ENCODE data around the gene FOSL2.

The FOSL2 gene

DNA sequence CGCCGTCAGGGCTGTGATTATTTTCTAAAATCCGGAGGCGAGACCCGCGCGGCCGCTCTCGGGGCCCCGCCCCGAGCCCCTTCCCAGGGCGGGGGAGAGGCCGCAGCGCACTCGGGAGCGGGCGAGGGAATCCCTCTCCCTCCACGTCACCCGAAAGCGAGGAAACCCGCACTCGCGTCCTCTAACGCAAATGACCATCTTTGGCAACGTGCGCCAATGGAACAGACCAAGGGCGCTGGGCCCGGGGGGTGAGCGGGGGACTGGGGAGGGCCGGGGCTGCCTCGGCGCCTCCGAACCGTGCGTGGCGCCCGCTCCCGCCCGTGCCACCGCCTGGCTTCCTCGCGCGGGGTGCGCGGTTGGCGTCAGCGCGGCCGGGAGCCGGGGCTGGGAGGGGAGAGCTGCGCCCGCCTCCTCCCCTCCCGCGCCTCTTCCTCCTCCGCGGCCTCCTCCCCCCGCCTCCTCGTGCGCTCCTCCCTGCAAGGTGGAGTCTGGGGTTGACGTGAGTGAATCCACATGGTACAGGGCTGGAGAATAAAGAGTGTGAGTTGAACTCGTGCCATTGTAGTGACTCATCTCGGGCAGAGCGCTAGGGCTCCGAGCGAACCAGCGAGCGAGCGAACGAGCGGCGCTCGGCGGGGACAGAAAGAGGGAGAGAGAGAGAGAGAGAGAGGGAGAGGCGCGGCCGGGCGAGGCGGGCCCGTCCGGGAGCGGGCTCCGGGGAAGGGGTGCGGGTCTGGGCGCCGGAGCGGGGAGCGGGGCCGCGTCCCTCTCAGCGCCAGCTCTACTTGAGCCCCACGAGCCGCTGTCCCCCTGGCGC is at the start of gene FOSL2:
Gene FOSL2 (plus strand): TSS at position 562 of the 817 bp plus-strand sequence. CDS start 863 bp downstream, outside the sequence.
- H3K27ac ChIP-seq, result peak within 1 kb of the TSS; percentile 88
- TF ChIP-seq ZFX (IDR thresholded peaks at IDR 0.05), result no peak
- TF ChIP-seq, protein P1, sequence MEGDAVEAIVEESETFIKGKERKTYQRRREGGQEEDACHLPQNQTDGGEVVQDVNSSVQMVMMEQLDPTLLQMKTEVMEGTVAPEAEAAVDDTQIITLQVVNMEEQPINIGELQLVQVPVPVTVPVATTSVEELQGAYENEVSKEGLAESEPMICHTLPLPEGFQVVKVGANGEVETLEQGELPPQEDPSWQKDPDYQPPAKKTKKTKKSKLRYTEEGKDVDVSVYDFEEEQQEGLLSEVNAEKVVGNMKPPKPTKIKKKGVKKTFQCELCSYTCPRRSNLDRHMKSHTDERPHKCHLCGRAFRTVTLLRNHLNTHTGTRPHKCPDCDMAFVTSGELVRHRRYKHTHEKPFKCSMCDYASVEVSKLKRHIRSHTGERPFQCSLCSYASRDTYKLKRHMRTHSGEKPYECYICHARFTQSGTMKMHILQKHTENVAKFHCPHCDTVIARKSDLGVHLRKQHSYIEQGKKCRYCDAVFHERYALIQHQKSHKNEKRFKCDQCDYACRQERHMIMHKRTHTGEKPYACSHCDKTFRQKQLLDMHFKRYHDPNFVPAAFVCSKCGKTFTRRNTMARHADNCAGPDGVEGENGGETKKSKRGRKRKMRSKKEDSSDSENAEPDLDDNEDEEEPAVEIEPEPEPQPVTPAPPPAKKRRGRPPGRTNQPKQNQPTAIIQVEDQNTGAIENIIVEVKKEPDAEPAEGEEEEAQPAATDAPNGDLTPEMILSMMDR (conservative IDR thresholded peaks at IDR 0.05), result peak; percentile 48

- no peak for TF ChIP-seq ZFX (IDR thresholded peaks at IDR 0.05)
- TF ChIP-seq, protein P1 (conservative IDR thresholded peaks at IDR 0.05), result no peak
Observed at GRCh38 chr2:28343184-28343942, 49.3 kb upstream of the FOSL2 start.

DNA sequence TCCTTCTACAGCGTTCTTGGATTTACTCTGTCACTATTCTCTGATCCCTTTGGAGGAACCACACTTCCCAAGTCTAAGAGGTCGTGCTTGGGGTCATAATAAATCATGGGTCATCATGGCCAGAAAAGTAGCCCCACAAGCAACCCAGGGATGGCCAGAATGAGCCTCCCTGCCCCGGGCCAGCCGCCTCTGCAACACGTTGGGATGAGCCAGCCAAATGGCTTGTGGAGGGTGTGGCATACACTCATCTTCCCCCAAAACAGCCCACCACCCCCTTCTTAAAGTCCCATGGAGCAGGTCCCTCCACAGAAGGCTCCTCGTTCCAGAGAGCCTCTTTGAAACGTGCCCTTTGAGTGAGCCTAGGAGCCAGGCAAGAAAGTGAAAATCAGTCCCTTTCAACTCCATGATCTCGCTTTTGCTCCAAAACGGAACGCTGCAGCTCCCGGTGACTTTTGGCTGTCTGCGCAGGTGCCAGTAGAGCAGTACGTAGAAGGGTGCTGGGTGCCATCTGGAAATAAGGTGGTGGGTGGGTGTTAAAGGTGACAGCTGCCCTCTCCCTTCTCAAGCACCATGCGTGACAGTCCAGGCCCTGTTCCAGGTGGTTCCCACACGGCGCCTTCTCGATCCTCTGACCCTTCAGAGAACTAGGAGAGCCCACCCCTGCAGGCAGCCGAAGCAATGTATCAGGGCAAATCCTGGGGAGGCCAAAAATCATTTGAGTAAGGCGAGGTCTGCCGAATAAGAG is 48.5 kb upstream of the FOSL2 start:
- TF ChIP-seq, protein P1 (conservative IDR thresholded peaks at IDR 0.05), result no peak
- no peak for TF ChIP-seq ZFX (IDR thresholded peaks at IDR 0.05)
- H3K27ac ChIP-seq, result peak overlapping the region; percentile 44

More at GRCh38 chr2:28343184-28343942, 49.3 kb upstream of the FOSL2 start:
- H3K27ac ChIP-seq, result peak overlapping the region; percentile 96

- H3K27ac ChIP-seq, result peak overlapping the region; percentile 44
- TF ChIP-seq, protein P1 (conservative IDR thresholded peaks at IDR 0.05), result no peak
- TF ChIP-seq ZFX (IDR thresholded peaks at IDR 0.05), result no peak
Observed at GRCh38 chr2:28344756-28345373, 47.8 kb upstream of the FOSL2 start.

- no peak overlapping the region for H3K27ac ChIP-seq
- TF ChIP-seq, protein P1 (conservative IDR thresholded peaks at IDR 0.05), result no peak
- no peak for TF ChIP-seq ZFX (IDR thresholded peaks at IDR 0.05)
Observed at GRCh38 chr2:28345619-28346018, 47.0 kb upstream of the FOSL2 start.

DNA sequence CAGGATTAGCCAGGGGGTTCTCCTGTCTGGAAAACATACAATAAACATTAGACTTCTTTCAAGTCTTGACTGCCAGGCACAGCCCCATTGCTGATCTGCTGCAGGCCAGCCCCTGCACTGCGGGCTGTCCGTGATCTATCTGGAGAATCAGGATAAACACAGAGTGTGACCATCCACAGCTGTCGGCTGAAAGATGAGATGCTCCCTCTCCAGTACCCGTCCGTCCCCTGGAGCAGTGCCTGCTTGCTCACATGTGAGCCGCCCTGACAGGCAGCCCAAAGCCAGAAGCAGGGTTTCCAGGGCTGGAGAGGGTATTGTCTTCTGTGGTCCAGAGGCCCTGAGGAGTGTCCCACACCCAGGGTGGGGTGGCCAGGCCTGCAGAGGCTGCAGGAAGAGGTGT is 46.1 kb upstream of the FOSL2 start:
- no peak overlapping the region for H3K27ac ChIP-seq
- TF ChIP-seq, protein P1 (conservative IDR thresholded peaks at IDR 0.05), result no peak
- no peak for TF ChIP-seq ZFX (IDR thresholded peaks at IDR 0.05)

All from C4-2B (cell line).